Activated CD4-positive, alpha-beta T cell treated with anti-CD3 and anti-CD28 coated beads, Interleukin-2, amount 50 U/mL, for 48 hours (primary cell): ENCODE results near the gene ERGIC3.
"Not testable (repeated sequence)": the region's sequence is repeated elsewhere in the genome, so short reads cannot be mapped to it uniquely, and the experiment has no call there.

Source experiments
- DNase-seq, 2 experiments: peaks; one replicate each; pipeline ENCODE4 v3.0.0-alpha.2; 2020

ERGIC3 gene

GRCh38 chr20:35518955-35519354 is 22.9 kb upstream of the ERGIC3 start:
- DNase-seq: no peak

GRCh38 chr20:35523298-35523888 is 18.5 kb upstream of the ERGIC3 start:
- DNase-seq: peak; percentile 31 to 50

GRCh38 chr20:35525639-35526038 is 16.2 kb upstream of the ERGIC3 start:
- no peak for DNase-seq

- no peak for DNase-seq
Measured at GRCh38 chr20:35527122-35527769, 14.6 kb upstream of the ERGIC3 start.

- DNase-seq: no peak
Measured at GRCh38 chr20:35529552-35529951, 12.3 kb upstream of the ERGIC3 start, which contains the start of gene C20orf173. Gene C20orf173, minus strand, starts transcription at chr20:35529652. Its CDS starts 279 bp downstream, at chr20:35529373.

- peak; percentile 8 to 13 for DNase-seq
Measured at GRCh38 chr20:35539756-35540212, 2.1 kb upstream of the ERGIC3 start.

- DNase-seq: no peak
Measured at GRCh38 chr20:35541118-35541782, 628 bp upstream of the ERGIC3 start.

GRCh38 chr20:35542990-35543389 is 1.1 kb downstream of the ERGIC3 start:
- no peak for DNase-seq

GRCh38 chr20:35544436-35544835 is 2.6 kb downstream of the ERGIC3 start:
- no peak for DNase-seq

GRCh38 chr20:35544941-35545340 is 3.1 kb downstream of the ERGIC3 start:
- DNase-seq: not testable (repeated sequence)

- DNase-seq: no peak
Measured at GRCh38 chr20:35546127-35546526, 4.2 kb downstream of the ERGIC3 start.

GRCh38 chr20:35547329-35547728 is 5.5 kb downstream of the ERGIC3 start:
- DNase-seq: no peak

GRCh38 chr20:35551503-35551902 is 9.6 kb downstream of the ERGIC3 start:
- DNase-seq: no peak

- no peak for DNase-seq
Measured at GRCh38 chr20:35552914-35553313, 11.0 kb downstream of the ERGIC3 start.

- not testable (repeated sequence) for DNase-seq
Measured at GRCh38 chr20:35555461-35555860, 13.6 kb downstream of the ERGIC3 start.

- no peak for DNase-seq
Measured at GRCh38 chr20:35555951-35556645, 14.2 kb downstream of the ERGIC3 start.

- DNase-seq: no peak
Measured at GRCh38 chr20:35556871-35557270, 15.0 kb downstream of the ERGIC3 start.

- DNase-seq: no peak
Measured at GRCh38 chr20:35558451-35558850, 16.6 kb downstream of the ERGIC3 start.

GRCh38 chr20:35559042-35559693 is 17.3 kb downstream of the ERGIC3 start:
- DNase-seq: no peak

- no peak for DNase-seq
Measured at GRCh38 chr20:35560105-35560511, 18.2 kb downstream of the ERGIC3 start.

GRCh38 chr20:35560541-35560940 is 18.7 kb downstream of the ERGIC3 start:
- DNase-seq: no peak

GRCh38 chr20:35561268-35561667 is 19.4 kb downstream of the ERGIC3 start:
- DNase-seq: peak in 1 of 2 experiments; percentile 13

- DNase-seq: no peak
Measured at GRCh38 chr20:35561671-35562070, 19.8 kb downstream of the ERGIC3 start.
